ENCODE results near the gene NALCN.

GRCh38 chr13:101146101-101146898, 270.0 kb downstream of the NALCN start:
- no peak for TF ChIP-seq CTCF (IDR thresholded peaks at IDR 0.05 in 8 of 11, conservative IDR thresholded peaks at IDR 0.05 in 3 of 11)
- TF ChIP-seq POLR2A (IDR thresholded peaks at IDR 0.05), result no peak
